Right kidney (tissue), 1 donor: ENCODE data around the gene SLC22A31.
A peak's percentile ranks its signal among the peaks of the same experiment; 100 is the strongest.

Experiments
- DNase-seq: peaks from one replicate; pipeline ENCODE4 v3.0.0-alpha.2; 2016

The SLC22A31 gene

DNA sequence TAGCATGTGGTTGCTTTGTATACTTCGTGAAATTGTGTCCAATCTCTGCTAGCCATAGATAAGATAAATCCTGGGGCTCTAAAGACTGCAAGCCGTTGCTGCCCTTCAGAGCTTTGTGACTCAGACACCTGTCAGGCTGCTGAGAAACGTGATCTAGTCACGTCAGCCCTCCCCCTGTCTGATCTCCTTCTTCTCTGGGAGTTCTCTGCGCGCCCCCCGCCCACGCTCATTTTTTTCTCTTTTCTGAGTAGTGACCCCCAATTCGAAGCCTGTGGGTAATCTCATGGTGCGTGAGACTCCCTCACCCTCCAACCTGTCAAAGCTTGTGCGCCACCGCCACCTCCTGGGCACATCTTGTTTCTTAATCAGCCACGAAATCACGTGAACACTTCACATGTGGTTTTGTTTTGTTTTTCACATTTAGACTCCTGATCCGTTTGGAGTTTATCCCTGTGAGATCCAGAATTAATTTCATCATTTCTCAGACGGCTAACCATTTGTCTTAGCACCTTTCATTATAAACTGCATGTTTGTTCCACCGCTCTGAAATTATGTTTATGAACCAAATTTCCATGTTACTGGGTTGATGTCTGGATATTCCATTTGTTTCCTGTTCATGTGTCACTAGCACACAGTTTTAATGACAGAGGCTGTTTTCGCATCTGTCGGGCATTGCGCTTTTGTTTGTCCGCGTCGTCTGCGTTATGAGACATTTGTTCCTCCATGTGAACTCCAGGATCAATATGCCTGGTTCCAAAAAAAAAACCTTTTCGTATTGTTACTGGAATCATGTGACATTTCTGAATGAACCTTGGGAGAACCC lies 16.2 kb upstream of the SLC22A31 start:
- DNase-seq = peak; percentile 69

DNA sequence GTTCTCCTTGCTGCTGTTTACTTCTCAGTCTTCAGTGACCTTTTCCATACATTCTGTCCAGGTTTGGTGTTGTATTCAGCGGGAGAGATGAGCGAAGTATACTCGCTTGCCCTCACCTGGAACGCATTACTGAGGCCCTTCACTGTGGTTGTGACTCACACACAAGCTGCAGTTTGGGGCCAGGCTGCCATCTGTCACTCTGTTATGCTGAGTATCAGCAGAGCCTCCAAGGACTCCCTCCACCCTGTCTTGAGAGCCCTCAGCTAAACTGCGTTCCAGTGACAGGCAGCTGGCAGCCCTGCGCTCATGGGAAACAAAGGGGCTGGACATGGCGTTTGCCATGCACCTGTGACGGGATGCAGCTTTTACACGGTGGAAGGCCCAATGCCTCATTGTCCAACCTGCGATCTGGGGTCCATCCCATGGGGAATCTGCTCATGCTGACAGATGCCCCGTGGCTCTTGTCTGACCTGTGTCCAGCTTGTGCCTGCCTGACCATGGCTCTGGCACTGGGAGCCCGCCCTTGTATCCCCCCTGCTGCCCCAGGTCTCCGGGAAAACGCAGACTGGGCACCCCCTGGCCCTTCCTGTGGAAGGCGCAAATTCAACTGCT lies 10.7 kb upstream of the SLC22A31 start:
- no peak for DNase-seq

DNA sequence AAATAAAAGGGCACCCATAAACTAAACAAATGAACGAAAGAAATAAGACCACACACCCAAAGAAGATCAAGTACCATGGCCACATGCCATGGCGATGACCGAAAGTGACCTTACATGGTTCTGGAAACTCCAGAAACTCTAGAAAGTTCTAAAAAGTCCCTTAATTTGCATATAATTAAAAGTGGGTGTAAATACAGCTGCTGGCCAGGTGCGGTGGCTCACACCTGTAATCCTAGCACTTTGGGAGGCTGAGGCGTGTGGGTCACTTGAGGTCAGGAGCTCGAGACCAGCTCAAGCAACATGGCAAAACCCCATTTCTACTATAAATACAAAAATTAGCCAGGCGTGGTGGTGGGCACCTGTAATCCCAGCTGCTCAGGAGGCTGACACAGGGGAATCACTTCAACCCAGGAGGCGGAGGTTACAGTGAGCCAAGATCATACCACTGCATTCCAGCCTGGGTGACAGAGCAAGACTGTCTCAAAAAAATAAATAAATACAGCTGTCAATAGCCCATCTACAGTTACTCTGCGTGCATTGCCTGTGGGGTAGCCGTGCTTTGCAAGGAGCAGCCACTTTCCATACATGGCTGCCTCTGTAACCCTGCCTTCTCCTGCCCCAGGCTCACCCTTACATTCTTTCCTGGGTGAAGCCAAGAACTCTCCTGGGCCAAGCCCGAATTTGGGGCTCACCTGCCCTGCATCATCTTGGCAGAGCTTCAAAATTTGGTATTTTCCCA lies 10.0 kb upstream of the SLC22A31 start:
- no peak for DNase-seq

DNA sequence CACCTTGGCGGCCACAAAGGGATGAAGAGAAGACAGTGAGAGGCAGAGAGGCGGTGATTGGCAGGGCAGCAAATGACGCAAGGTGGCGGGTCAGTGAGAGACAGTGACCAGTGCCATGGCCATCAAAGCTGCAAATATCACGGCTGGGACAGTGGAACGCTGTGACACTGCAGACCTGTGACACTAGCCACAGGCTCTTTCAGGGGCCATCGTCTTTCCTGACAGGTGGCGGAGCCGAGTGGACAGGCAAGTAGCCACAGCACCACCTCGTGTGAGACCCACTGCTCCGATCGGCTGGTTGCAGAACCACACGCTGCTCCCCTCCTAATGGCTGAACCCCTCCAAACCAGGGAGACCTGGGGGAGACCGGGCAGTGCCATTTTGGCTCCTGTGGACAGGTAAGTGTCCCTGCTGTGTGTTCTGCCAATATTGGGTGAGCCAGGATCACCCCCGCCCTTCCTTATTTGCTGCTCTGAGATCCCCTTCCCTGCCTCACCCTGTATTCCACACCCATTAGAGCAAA lies 9.2 kb upstream of the SLC22A31 start:
- DNase-seq = no peak

DNA sequence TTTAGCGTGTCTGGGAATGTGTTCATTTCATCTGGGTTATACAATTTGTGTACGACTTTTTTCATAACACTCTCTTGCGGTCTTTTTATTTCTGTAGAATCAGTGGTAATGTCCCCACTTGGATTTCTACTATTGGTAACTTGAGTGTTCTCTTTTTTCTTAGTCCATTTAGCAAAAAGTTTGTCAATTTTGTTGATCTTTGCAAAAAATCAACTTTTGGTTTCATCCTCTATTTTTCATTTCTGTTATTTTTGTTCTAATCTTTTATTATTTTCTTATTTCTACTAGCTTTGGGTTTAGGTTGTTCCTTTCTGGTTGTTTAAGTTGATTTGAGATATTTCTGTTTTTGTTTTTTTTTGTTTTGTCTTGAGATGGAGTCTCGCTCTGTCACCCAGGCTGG lies 7.7 kb upstream of the SLC22A31 start:
- no peak for DNase-seq

GRCh38 chr16:89202422-89203215 lies 2.3 kb upstream of the SLC22A31 start:
- DNase-seq = no peak

GRCh38 chr16:89201439-89202377 lies 1.4 kb upstream of the SLC22A31 start:
- DNase-seq = peak; percentile 47

GRCh38 chr16:89200850-89201411 lies 594 bp upstream of the SLC22A31 start:
- no peak for DNase-seq

DNA sequence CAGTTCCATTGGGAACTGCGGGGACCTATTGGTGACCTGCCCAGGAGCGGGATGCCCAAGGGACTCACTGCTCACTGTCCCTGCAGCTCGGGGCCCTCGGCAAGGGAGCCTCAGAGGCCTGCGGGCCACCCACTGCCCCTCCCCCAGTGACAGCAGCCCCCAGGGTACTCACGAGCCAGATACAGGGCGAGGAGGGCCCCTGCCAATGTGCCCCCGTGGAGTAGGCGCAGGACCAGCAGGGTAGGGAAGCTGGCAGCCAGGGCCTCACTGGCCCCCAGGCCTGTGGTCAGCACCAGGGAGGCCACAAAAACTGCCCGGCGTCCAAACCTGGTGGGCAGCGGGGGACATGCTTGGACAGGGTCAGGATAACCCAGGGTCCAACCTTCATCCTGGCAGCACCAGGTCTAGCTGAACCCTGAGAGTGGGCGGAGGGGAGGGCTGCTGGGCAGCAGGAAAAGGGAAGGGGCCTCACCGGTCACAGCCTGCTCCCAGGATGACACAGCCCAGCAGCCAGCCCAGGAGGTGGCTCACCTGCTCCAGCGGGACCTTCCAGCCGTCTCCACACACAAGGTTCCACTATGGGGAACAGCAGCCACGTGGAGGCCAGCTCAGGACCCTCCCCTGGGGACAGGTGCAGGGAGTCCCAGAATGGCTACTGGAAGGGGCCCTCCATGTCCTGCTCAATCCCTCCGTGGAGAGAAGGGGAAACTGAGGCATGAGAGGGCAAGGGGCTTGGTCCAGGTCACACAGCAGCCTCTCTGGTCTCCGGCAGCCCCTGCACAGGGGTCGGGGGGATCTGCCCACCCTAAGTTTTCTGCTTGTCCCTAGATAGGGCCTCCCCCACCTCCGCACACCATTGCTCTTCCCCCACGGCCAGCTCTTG lies 855 bp downstream of the SLC22A31 start:
- no peak for DNase-seq

DNA sequence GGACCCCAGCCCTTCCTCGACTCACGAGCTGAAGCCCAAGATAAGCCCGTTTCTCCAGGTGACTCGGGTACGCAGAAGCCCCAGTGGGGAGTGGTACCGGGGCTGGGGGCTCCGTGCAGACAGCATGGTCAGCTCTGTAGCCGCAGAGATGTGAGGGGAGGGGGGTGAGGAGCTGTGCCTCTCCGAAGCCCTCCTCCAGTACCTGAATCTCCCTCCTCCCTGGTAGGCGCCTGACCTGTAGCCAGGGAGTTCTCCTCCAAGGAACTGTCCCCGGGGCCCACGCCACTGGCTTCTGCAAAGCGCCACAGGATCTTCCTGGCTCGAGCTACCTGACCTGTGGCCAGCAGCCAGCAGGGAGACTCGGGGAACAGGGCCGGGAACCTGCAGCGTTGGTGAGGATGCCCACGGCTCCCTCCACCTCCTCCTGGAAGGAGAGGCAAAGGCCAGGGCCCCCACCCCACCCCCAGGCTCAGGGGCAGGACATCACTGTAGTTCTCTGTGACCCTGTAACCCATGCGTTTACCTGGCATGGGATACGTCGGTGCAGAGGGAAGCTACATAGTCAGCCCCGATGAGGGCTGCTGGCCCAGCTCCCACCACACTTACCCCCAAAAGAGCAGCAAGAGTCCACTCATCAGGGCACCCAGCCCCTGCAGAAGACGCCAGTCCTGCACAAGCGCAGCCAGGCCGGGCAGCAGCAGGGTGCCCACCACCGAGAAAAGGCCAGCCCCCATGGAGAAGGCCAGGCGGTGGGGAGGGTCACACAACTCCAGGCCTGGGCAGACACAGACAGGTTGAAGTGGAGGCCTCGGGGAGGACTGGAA lies 1.7 kb downstream of the SLC22A31 start:
- no peak for DNase-seq

- no peak for DNase-seq
Observed at GRCh38 chr16:89197633-89198416, 2.5 kb downstream of the SLC22A31 start.

DNA sequence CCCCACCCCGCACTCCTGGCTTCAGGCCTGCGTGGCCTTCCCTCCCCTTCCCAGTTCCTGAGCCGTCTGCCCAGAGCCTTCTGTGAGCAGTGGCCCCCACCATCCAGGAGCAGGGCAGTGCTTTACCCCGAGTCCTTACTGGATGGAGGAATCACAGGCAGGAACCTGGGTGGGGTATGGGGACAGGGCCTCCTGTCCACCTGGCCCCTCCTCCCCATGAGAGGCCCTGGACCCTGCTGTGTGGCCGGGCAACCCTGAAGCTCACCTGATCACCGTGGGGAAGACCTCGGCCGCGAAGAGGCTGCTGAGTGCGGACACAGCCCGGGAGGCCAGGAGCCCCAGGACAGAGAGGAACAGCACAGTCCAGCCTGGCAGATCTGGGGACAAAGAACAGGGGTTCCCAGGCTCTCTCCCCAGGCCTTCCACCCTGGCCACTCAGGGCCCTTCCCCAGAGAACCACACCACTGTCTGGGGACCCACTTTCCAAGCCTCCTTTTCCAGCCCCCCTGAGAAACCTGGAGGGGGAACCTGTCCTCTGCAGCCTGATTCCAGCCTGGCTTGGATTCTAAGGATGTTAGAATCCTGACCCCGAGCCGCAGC lies 3.2 kb downstream of the SLC22A31 start:
- no peak for DNase-seq

DNA sequence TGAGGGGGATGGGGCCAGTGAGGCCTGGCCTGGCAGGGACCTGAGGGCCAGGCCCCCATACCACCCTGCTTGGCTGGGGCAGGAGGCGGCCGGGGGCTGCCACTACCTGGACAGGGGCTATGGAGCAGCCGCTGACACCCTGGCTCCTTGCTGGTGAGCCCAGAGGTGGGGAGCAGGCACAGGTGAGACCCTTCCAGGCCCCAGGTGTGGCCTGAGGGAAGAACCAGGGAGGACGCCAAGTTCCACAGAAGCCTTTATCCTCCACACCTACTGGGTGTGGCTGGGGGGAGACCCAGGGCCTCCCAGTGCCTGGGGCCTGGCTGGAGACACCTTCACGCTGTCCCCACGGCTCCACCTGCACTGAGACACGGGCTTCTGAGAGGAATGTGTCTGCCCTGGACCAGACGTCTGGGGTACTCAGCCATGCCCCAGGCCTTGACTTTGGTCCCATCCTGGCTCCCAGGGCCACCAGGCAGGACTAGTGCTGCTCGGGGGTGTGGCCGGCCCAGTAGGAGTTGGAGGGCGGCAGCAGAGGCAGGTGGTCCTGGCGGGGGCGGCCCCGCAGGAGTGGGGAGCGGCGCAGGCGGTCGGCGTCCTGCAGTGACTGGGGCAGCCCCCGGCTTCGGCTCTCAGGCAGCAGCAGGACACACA lies 4.7 kb downstream of the SLC22A31 start:
- no peak for DNase-seq

DNA sequence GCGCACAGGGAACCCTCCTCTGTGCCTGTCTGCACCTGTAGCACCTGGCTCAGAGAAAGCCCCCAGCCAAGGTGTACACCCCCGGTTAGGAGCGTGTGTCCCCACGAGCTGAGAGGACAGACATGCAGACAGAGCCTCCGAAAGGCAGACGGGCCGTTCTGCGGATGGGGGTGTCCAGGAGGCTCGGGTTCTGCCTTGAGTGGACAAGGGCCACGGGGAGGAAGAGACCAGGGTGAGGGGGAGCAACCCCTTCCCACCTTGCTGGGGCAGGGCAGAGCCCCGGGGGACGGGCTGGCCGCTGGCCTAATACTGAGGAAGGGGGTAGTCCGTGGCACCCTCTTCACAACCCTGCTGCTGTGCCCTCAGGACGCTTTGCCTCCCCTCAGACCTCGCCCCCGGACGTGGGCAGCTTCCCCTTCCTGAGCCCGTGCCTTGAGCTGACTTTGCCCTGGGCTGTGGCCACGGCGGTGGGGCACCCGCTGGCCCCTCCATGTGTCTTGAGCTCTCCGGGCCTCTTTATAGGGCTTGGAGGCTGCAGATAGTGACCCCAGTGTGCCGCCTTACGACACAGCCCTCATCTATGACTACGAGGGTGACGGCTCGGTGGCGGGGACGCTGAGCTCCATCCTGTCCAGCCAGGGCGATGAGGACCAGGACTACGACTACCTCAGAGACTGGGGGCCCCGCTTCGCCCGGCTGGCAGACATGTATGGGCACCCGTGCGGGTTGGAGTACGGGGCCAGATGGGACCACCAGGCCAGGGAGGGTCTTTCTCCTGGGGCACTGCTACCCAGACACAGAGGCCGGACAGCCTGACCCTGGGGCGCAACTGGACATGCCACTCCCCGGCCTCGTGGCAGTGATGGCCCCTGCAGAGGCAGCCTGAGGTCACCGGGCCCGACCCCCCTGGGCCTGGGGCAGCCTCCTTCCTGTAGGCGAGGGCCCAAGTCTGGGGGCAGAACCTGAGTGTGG lies 5.7 kb downstream of the SLC22A31 start:
- DNase-seq = no peak

GRCh38 chr16:89193576-89194293 lies 6.6 kb downstream of the SLC22A31 start:
- DNase-seq = no peak
